DND-41 (cell line): Measurements from ENCODE around the gene ZMYND15.

Experiments
- ATAC-seq: fragments of 200-7000 bp; cut with Tn5 transposase; 3 replicates; pipeline ENCODE4 v1.9.1; 2021; ENCODE audit warnings: low read depth; ENCODE audit not compliant: insufficient read depth
- DNase-seq: peaks from one replicate; pipeline ENCODE4 v3.0.0-alpha.2; 2020
- H2AFZ ChIP-seq: 2 replicates; pipeline ENCODE4 v1.6.0; 2012; ENCODE audit warnings: low read depth, low read length
- H3K27ac ChIP-seq: 2 replicates; pipeline ENCODE4 v1.5.1; 2012; ENCODE audit warnings: low read length, inconsistent platforms
- H3K27me3 ChIP-seq: fragments of 200-600 bp; sonication (generic); 2 replicates; pipeline ENCODE4 v1.6.0; 2012; ENCODE audit warnings: low read length, mild to moderate bottlenecking, inconsistent platforms; ENCODE audit not compliant: insufficient read depth, poor library complexity
- H3K36me3 ChIP-seq: 2 replicates; pipeline ENCODE4 v1.5.1; 2012; ENCODE audit warnings: low read length, inconsistent platforms; ENCODE audit not compliant: insufficient read depth
- H3K4me1 ChIP-seq: 2 replicates; pipeline ENCODE4 v1.5.1; 2012; ENCODE audit warnings: mild to moderate bottlenecking, low read length; ENCODE audit not compliant: insufficient read depth
- H3K4me2 ChIP-seq: 2 replicates; pipeline ENCODE4 v1.6.0; 2012; ENCODE audit warnings: mild to moderate bottlenecking, moderate library complexity, low read length, inconsistent platforms; ENCODE audit not compliant: insufficient read depth
- H3K4me3 ChIP-seq, 2 experiments: fragments of 200-600 bp in 1 of 2; shearing (Covaris generic) in 1 of 2; 2 replicates each; pipeline ENCODE4 v1.5.1; 2012 to 2016; ENCODE audit warnings: inconsistent platforms in 2 of 2, low read length in 2 of 2, mild to moderate bottlenecking in 2 of 2, low read depth in 1 of 2, moderate library complexity in 1 of 2
- H3K79me2 ChIP-seq: 2 replicates; pipeline ENCODE4 v1.6.0; 2012; ENCODE audit warnings: low read length, inconsistent platforms; ENCODE audit not compliant: insufficient read depth
- H3K9ac ChIP-seq: 2 replicates; pipeline ENCODE4 v1.6.0; 2012; ENCODE audit warnings: low read depth, mild to moderate bottlenecking, inconsistent platforms, low read length, moderate library complexity
- H3K9me3 ChIP-seq: 2 replicates; pipeline ENCODE4 v1.5.1; 2012; ENCODE audit warnings: low read length, moderate library complexity, mild to moderate bottlenecking, inconsistent platforms; ENCODE audit not compliant: insufficient read depth, severe bottlenecking
- H4K20me1 ChIP-seq: 2 replicates; pipeline ENCODE4 v1.6.0; 2012; ENCODE audit warnings: low read length; ENCODE audit not compliant: insufficient read depth
- EZH2 ChIP-seq: IDR thresholded peaks from 3 replicates; pipeline ENCODE4 v1.6.1; 2012; ENCODE audit warnings: borderline replicate concordance, low read depth, mild to moderate bottlenecking, moderate library complexity, low read length, inconsistent platforms; ENCODE audit not compliant: severe bottlenecking
- TF ChIP-seq, protein P1 (sequence below): IDR thresholded peaks from 2 replicates; pipeline ENCODE4 v1.5.1; 2012; ENCODE audit warnings: borderline replicate concordance, low read length, moderate library complexity, mild to moderate bottlenecking; ENCODE audit not compliant: poor library complexity, severe bottlenecking; ENCODE audit errors: extremely low read depth

Gene ZMYND15

DNA sequence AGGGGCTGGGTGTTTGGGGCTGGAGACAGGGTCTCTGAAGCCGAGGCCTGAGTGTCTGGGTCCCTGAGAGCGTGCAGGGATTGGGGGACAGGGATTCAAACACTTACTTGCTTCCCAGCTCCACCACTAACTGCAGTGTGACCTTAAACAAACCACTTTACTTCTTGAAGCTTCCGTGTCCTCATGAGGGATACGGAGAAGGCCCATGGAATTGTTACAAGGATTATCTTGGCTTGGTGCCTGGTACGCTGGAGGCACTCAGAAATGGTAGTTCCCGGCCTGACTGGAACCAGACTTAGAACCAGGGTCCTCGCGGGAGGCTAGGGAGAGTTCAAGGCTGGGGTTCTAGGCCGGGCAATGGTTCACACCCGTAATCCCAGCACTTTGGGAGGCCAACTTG lies 3.0 kb downstream of the ZMYND15 start:
- Histone ChIP-seq H3K4me2 (no peak overlapping the region), H3K27ac (no peak overlapping the region), H3K36me3 (no peaks in the 10 kb centered on the region), H2AFZ (no peak overlapping the region), H3K27me3 (peaks cover 46% of the 10 kb centered on the region), H3K9ac (no peak overlapping the region), H3K79me2 (no peaks in the 10 kb centered on the region), H3K9me3 (no peaks in the 10 kb centered on the region), H3K4me3 (no peak overlapping the region), H3K4me1 (peaks cover 7% of the 10 kb centered on the region), H4K20me1 (peaks cover 4% of the 10 kb centered on the region; the same call in 1 of the 2 replicates)
- TF ChIP-seq EZH2 = no peak
- TF ChIP-seq, protein P1, sequence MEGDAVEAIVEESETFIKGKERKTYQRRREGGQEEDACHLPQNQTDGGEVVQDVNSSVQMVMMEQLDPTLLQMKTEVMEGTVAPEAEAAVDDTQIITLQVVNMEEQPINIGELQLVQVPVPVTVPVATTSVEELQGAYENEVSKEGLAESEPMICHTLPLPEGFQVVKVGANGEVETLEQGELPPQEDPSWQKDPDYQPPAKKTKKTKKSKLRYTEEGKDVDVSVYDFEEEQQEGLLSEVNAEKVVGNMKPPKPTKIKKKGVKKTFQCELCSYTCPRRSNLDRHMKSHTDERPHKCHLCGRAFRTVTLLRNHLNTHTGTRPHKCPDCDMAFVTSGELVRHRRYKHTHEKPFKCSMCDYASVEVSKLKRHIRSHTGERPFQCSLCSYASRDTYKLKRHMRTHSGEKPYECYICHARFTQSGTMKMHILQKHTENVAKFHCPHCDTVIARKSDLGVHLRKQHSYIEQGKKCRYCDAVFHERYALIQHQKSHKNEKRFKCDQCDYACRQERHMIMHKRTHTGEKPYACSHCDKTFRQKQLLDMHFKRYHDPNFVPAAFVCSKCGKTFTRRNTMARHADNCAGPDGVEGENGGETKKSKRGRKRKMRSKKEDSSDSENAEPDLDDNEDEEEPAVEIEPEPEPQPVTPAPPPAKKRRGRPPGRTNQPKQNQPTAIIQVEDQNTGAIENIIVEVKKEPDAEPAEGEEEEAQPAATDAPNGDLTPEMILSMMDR = no peak
- DNase-seq = no peak
- no peak for ATAC-seq

DNA sequence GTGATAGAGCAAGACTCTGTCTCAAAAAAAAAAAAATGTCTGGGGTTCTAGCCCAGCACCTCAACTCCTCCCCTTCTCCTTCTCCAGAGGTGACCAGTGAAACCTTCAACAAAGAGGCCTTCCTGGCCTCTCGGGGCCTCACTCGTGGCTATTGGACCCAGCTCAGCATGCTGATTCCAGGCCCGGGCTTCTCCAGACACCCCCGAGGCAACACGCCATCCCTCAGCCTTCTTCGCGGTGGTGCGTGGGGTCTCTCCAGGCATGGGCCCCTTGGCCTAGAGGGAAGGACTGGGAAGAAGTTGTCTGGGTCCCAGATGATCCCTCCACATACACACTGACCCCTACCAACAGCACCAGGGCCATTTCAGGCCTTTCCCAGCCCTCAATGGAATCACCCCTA lies 3.6 kb downstream of the ZMYND15 start:
- Histone ChIP-seq H3K4me2 (no peak overlapping the region), H3K4me3 (no peak overlapping the region), H3K36me3 (no peaks in the 10 kb centered on the region), H3K9me3 (no peaks in the 10 kb centered on the region), H3K79me2 (no peaks in the 10 kb centered on the region), H3K27ac (no peak overlapping the region), H3K9ac (no peak overlapping the region), H4K20me1 (peaks cover 4% of the 10 kb centered on the region; the same call in 1 of the 2 replicates), H3K27me3 (peaks cover 43% of the 10 kb centered on the region), H2AFZ (no peak overlapping the region), H3K4me1 (peaks cover 7% of the 10 kb centered on the region)
- ATAC-seq = no peak
- no peak for DNase-seq
- TF ChIP-seq, protein P1 = no peak
- no peak for TF ChIP-seq EZH2

DNA sequence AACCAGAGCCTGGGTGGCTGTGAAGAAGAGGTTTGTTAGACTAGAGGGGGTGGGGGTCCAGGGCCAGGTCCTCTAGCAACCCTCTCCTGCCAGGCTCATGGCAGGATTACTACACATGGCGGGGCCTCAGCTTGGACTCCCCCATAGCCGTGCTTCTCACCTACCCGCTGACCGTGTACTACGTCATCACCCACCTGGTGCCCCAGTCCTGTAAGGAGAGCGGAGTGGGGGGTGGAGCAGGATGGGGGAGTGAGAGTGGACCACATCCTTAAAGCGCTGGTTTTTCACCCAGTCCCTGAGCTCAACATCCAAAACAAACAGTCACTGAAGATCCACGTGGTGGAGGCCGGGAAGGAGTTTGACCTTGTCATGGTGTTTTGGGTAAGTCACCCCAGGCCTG lies 4.3 kb downstream of the ZMYND15 start:
- no peaks in the 10 kb centered on the region for H3K36me3 ChIP-seq

More for the DNA sequence above, 4.3 kb downstream of the ZMYND15 start:
- no peak overlapping the region for H3K4me3 ChIP-seq
- no peaks in the 10 kb centered on the region for H3K79me2 ChIP-seq
- no peaks in the 10 kb centered on the region for H4K20me1 ChIP-seq
- no peak overlapping the region for H3K4me2 ChIP-seq
- TF ChIP-seq, protein P1 = no peak
- no peak for TF ChIP-seq EZH2
- H3K27me3 ChIP-seq = peaks cover 42% of the 10 kb centered on the region
- H3K9ac ChIP-seq = no peak overlapping the region
- no peak overlapping the region for H2AFZ ChIP-seq
- no peak overlapping the region for H3K27ac ChIP-seq
- DNase-seq (no peak), ATAC-seq (no peak)
- peaks cover 7% of the 10 kb centered on the region for H3K4me1 ChIP-seq
- no peaks in the 10 kb centered on the region for H3K9me3 ChIP-seq
